Measurements from ENCODE around the gene MOK.
"Not testable (repeated sequence)": the region's sequence is repeated elsewhere in the genome, so short reads cannot be mapped to it uniquely, and the experiment has no call there.

The MOK gene

DNA sequence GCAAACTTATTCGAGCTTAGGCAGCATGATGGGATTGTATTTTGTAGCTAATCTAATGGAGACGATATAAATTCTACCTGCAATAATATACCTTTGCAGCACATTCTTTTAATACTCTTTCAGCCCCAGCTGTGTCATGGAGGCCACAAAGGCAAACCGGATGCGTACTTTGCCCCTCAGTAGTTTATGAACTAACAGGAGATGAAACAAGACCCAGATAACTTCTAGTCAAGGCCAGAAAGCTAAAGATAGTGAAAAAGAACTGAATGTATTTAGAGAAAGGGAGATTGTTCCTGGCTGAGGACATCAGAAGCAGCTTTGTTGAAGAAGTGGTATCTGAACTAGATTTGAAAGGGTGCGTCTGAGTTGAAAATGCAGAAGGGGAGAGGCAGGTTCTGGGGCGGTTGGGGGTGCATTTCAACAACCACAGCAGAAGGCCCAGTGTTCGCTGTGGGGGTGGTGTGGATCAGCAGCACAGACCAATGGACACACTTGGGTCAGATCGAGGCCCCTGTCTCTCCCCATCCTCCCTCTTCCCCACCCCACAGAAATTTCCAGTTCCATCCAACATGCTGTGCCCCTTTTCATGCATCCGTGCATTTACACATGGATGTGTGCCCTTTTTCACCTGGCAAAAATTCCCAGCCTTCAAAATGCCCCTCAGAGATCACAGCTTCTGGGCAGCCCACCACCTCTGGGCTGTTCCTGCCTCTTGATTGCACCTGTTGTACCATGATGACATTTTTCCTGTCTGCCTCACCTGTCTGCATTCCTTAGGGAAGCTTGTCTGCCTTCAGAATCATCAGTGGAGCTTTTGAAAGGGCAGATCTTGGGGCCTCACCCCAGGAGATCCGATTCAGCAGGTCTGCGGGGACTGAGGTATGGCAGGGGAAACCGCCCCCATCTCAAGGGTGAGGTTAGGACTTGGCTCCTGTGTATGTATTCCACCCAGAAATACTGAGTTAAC is 16.8 kb upstream of the MOK start:
- no peak for DNase-seq

GRCh38 chr14:102320671-102321455 is 15.9 kb upstream of the MOK start:
- no peak for DNase-seq

GRCh38 chr14:102320033-102320660 is 15.2 kb upstream of the MOK start:
- DNase-seq, result no peak

DNA sequence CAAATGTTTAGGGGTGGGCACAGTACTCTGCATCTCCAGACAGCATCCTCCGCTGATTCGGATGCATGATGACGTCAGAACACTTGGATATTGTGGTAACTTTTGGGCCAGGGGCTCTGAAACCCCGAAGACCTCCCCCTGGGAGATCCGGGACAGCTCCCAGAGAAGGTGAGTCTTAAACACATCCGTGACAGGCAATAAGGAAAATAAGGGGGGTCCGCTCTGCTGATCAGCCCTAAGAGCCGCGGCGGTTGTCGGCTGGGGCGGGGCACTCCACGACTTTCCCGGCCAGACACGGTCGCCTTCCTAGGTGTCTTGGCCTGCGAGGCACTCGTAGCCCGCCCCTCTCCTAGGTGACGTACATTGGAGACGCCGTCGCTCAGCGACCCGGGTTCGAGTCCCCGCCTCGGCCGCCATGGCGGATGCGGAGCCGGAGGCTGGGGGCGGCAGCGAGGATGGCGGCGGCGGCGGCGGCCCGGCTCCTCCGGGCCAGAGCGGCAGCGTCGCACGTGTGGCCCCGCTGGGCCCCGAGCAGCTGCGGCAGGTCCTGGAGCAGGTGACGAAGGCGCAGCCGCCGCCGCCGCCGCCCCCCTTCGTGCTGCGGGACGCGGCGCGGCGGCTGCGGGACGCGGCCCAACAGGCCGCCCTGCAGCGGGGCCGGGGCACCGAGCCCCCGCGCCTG is 14.5 kb upstream of the MOK start, which contains the start of gene ZNF839:
Gene ZNF839 (plus strand): TSS at position 396 of the 682 bp plus-strand sequence. CDS start 20 bp downstream, at position 416.
- DNase-seq, result peak; percentile 91

GRCh38 chr14:102318781-102319276 is 13.9 kb upstream of the MOK start:
- no peak for DNase-seq

DNA sequence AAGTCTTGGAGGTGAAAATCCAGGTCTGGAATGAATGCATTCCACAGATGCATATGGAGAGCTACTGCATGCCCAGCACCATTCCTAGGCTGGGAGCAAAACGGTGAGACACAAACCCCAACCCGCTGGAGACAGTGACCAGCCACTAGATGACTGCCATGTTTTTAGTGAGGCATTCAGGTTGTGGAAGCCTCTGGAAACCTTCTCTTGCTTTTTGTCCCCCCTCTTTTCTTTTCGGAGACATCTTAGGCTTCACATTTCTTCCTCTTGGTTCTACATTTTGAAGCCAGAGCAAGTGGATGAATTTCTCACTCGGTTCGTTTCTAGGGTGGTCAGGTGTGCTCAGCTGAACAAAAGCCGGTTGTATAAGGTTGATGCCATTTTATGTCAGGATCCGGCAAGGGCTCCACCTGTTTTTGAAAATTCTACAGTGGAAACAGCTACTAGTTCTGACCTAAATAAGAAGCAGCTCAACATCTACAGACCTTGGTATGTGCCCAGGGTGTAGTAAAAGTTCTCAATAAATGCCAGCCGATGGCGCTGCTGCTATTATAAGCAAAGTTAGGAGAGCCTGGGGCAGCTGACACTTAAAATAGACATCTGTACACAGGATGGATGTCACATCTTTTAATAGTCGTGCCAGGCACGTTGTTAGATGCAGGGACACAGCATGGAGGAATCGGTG is 12.7 kb upstream of the MOK start:
- no peak for DNase-seq

DNA sequence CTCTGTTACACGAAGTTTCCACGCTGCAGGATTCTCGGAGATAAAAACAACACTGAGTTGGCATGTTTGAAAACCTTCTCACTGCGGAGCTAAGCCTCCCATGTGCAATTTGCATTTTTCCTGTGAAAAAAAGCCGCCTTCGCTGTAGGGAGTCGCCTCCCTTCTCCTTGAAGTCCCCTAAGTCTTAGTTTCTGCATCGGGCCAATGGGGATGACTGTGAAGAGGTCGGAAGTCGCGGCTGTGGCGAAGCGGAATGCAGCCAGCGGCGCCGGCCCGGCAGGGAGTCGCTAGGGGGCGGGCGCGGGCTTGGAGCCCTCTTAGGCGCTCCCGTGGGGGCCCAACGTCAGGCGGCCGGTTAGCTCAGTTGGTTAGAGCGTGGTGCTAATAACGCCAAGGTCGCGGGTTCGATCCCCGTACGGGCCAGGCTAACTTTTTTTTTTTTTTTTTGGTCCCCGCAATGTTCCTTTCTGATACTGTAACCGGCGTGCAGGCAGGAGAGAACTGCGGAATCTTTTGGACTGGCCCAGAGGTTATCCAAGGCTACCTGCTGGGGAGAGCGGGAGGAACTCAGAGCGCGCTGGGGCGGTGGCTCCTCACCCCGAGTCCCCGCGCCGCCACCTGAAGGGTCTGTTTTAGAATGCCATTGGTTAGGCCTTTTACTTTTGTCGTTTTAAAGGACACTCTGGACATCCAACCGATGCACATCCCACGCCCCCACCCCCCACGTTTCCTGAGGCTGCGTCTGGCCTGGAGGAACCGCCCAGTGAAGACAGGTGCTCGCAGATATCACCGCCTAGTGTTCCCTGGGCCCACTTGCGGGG is 12.0 kb upstream of the MOK start:
- DNase-seq, result peak; percentile 94

DNA sequence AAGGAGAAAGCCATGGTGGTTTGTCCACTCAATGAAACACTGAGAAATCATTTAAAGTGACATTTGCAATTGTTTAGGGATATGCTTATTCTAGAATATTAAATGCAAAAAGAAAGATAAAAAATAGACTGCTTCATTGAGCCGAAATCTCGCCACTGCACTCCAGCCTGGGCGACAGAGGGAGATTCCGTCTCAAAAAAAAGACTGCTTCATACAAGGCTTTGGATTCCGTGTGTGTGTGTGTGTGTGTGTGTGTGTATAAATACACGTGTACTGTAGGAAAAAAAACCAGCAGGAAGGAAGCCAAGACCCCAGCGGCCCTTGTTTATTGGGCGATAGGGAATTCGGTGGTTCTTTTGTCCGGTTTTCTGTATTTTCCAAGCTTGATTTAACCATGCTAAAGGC is 11.4 kb upstream of the MOK start:
- peak; percentile 75 for DNase-seq

DNA sequence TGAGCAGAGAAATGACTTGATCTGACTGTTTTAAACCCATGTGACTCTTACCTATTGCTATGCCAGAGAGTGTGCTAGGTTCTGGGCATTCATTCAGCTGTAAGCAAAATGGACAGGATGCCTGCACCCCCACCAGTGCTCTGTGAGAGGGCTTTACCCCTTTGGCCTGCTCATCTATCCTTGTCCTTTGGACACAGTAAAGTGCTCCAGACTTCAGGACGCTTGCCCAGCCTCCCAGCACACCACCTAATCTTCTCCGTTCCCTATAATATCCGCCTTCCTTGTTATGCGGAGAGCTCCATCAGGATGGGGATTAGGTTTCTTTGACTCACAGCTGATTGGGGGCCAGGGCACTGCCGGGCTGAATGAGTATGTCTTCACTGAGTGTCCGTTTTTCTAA is 10.2 kb upstream of the MOK start:
- no peak for DNase-seq

GRCh38 chr14:102314242-102315011 is 9.5 kb upstream of the MOK start:
- DNase-seq, result peak; percentile 72

DNA sequence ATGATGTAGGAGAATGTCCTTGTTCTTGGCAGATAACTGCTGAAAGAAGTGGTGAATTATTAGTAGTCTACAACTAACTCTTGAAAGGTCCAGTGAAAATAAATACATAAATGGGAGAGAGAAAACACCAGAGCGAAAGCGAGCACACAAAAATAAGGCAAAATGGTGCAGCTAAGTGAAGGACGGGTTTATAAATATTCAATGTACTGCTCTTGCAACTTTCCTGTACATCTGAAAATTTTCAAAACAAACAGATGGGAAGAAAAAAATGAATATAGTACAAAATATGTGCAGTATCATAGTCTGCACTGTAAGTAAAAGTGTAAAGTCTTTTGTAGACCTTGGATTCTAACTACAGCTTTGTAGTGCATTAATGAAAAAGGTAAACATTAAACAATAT is 1.3 kb downstream of the MOK start:
- no peak for DNase-seq

- DNase-seq, result not testable (repeated sequence)
These were observed 6.5 kb downstream of the MOK start for GRCh38 chr14:102298303-102299070.

GRCh38 chr14:102297436-102298170 is 7.4 kb downstream of the MOK start:
- no peak for DNase-seq

DNA sequence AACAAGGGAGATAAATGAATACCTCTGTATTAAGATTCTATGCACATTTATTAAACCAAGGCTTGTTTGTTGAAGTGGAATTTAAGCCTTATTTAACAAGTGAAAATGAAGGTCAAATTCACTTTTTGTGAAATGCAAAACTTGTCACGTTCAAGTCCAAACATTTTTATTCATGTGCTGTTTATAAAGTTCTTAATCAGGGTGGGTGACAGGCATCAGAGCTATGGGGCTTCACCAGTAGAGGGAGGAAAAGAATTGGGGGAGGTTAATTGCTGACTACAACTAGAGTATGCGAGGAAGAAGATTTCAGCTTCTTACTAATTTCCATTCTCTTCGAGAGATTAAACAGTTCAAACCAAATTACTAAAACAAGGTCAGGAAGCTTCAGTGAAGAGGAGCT is 9.7 kb downstream of the MOK start:
- DNase-seq, result no peak

- DNase-seq, result no peak
These were observed 11.2 kb downstream of the MOK start for GRCh38 chr14:102293781-102294180.

- DNase-seq, result no peak
These were observed 12.5 kb downstream of the MOK start for GRCh38 chr14:102292441-102292840.

- no peak for DNase-seq
These were observed 16.8 kb downstream of the MOK start for GRCh38 chr14:102288139-102288538.

- DNase-seq, result no peak
These were observed 19.9 kb downstream of the MOK start for GRCh38 chr14:102285106-102285505.

Measured in NCI-H2171 (cell line).